Measurements from ENCODE around the gene SCAF4. TPM values are rescaled to one million over a fixed set of nuclear protein-coding genes. Genes with fewer than 3 reads are reported as not detected.

The SCAF4 gene
- total and polyA plus RNA-seq, 9 of the 15 experiments (the other 6 are each of a cell fraction or from before 2014, with no cell fraction given) = 2.3 to 55.7 (median 17.2) TPM

DNA sequence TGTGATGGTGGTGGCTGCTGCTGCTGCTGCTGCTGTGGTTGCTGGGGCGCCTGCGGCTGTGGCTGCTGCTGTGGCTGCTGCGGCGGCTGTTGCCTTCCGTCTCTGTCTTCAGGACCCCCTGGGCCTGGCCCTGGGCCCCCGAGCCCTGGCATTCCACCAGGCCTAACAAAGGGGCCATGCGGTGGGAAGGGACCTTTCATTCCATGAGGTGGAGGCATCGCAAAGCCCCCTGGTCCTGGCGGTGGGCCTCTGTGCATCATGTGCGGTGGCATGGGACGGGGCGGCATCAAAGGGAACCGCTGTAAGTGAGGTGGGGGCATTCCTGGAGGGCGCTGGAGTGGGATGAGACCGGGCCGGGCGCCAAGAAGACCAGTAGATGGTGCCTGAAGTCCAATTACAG lies 60.0 kb downstream of the SCAF4 start:
- Histone ChIP-seq H3K36me3 (ENCODE audit: control insufficient read depth, insufficient read depth, low read length) (peaks cover 81% of the 10 kb centered on the region), H3K27me3 (ENCODE audit: control insufficient read depth in 2 of 2, insufficient read depth in 2 of 2, low read length in 2 of 2) (no peaks in the 10 kb centered on the region), H3K27ac (ENCODE audit: extremely low read depth, low read depth, low read length) (no peak overlapping the region), H3K4me3 (no peak overlapping the region), H3K4me2 (ENCODE audit: insufficient read depth, low read length) (no peak overlapping the region), H2AFZ (ENCODE audit: low read depth, low read length) (no peak overlapping the region), H3K9ac (ENCODE audit: insufficient read depth in 1 of 2, low read depth in 2 of 2, low read length in 2 of 2) (no peak overlapping the region; a peak in 1 of 4 replicates), H3K9me3 (replicated peaks; ENCODE audit: control insufficient read depth, insufficient read depth, low read depth, low read length) (no peaks in the 10 kb centered on the region), H3K9me1 (ENCODE audit: control insufficient read depth, insufficient read depth, low read length) (no peaks in the 10 kb centered on the region), H4K20me1 (replicated peaks; ENCODE audit: control insufficient read depth, insufficient read depth, low read length) (no peaks in the 10 kb centered on the region), H3K79me2 (ENCODE audit: control insufficient read depth, insufficient read depth, low read length) (no peaks in the 10 kb centered on the region), H3K4me1 (replicated peaks in 1 of 2; ENCODE audit: control insufficient read depth in 2 of 2, insufficient read depth in 2 of 2, low read length in 2 of 2) (peaks cover 0 to 5% of the 10 kb centered on the region in 2 experiments; a peak in 2 of 5 replicates)
- POLR2A ChIA-PET = no interaction called here
- no TSS peak for BruUV-seq (replicated peaks)
- CTCF ChIA-PET (ENCODE audit: low intra/inter-chr PET ratio) = no interaction called here
- WGBS (ENCODE audit: insufficient coverage, low coverage, missing lambda C conversion rate) = over 99% methylated on average over 17 of the region's 17 CpGs
- in situ Hi-C loops (cut with MboI) = no loop called here
- DNase-seq (ENCODE audit: extremely low read depth in 1 of 4, low spot score in 3 of 4) = no peak
- ATAC-seq = no peak
- intact Hi-C loops (cut with micrococcal nuclease) = no loop called here
- no peak for FAIRE-seq
- TF ChIP-seq HCFC1 (IDR thresholded peaks at IDR 0.05; ENCODE audit: low read depth, low read length) (no peak), POLR2G (IDR thresholded peaks at IDR 0.05; ENCODE audit: low read depth, low read length) (peak; percentile 64), GATA2 (CRISPR knock-in tag; IDR thresholded peaks at IDR 0.05) (no peak), SOX6 (IDR thresholded peaks at IDR 0.05) (no peak), RFX1 (IDR thresholded peaks at IDR 0.05) (no peak), ZNF77 (CRISPR knock-in tag; IDR thresholded peaks at IDR 0.05) (no peak), ZNF561 (CRISPR knock-in tag; conservative IDR thresholded peaks at IDR 0.05) (no peak), RBM17 (IDR thresholded peaks at IDR 0.05; ENCODE audit: borderline replicate concordance, low read depth, low read length) (no peak)
- TF ChIP-seq, protein P1, sequence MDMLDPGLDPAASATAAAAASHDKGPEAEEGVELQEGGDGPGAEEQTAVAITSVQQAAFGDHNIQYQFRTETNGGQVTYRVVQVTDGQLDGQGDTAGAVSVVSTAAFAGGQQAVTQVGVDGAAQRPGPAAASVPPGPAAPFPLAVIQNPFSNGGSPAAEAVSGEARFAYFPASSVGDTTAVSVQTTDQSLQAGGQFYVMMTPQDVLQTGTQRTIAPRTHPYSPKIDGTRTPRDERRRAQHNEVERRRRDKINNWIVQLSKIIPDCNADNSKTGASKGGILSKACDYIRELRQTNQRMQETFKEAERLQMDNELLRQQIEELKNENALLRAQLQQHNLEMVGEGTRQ (CRISPR knock-in tag; IDR thresholded peaks at IDR 0.05) = no peak
- TF ChIP-seq, protein P2, sequence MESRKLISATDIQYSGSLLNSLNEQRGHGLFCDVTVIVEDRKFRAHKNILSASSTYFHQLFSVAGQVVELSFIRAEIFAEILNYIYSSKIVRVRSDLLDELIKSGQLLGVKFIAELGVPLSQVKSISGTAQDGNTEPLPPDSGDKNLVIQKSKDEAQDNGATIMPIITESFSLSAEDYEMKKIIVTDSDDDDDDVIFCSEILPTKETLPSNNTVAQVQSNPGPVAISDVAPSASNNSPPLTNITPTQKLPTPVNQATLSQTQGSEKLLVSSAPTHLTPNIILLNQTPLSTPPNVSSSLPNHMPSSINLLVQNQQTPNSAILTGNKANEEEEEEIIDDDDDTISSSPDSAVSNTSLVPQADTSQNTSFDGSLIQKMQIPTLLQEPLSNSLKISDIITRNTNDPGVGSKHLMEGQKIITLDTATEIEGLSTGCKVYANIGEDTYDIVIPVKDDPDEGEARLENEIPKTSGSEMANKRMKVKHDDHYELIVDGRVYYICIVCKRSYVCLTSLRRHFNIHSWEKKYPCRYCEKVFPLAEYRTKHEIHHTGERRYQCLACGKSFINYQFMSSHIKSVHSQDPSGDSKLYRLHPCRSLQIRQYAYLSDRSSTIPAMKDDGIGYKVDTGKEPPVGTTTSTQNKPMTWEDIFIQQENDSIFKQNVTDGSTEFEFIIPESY (CRISPR knock-in tag; IDR thresholded peaks at IDR 0.05) = peak; percentile 35; the same call in 1 of the 2 replicates
- TF ChIP-seq, protein P3, sequence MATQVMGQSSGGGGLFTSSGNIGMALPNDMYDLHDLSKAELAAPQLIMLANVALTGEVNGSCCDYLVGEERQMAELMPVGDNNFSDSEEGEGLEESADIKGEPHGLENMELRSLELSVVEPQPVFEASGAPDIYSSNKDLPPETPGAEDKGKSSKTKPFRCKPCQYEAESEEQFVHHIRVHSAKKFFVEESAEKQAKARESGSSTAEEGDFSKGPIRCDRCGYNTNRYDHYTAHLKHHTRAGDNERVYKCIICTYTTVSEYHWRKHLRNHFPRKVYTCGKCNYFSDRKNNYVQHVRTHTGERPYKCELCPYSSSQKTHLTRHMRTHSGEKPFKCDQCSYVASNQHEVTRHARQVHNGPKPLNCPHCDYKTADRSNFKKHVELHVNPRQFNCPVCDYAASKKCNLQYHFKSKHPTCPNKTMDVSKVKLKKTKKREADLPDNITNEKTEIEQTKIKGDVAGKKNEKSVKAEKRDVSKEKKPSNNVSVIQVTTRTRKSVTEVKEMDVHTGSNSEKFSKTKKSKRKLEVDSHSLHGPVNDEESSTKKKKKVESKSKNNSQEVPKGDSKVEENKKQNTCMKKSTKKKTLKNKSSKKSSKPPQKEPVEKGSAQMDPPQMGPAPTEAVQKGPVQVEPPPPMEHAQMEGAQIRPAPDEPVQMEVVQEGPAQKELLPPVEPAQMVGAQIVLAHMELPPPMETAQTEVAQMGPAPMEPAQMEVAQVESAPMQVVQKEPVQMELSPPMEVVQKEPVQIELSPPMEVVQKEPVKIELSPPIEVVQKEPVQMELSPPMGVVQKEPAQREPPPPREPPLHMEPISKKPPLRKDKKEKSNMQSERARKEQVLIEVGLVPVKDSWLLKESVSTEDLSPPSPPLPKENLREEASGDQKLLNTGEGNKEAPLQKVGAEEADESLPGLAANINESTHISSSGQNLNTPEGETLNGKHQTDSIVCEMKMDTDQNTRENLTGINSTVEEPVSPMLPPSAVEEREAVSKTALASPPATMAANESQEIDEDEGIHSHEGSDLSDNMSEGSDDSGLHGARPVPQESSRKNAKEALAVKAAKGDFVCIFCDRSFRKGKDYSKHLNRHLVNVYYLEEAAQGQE (IDR thresholded peaks at IDR 0.05; ENCODE audit: borderline replicate concordance) = no peak
- TF ChIP-seq, protein P3 (CRISPR knock-in tag; IDR thresholded peaks at IDR 0.05; ENCODE audit: low read depth) = no peak
- TF ChIP-seq, protein P4, sequence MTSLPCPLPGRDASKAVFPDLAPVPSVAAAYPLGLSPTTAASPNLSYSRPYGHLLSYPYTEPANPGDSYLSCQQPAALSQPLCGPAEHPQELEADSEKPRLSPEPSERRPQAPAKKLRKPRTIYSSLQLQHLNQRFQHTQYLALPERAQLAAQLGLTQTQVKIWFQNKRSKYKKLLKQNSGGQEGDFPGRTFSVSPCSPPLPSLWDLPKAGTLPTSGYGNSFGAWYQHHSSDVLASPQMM (CRISPR knock-in tag; IDR thresholded peaks at IDR 0.05) = no peak

Data from K562 (cell line).